Measurements from ENCODE around the gene RASSF10. TPM values are rescaled to one million over a fixed set of nuclear protein-coding genes. Genes with fewer than 3 reads are reported as not detected.

Gene RASSF10
- total RNA-seq, 1 donor from 2014 or later, result not detected

DNA sequence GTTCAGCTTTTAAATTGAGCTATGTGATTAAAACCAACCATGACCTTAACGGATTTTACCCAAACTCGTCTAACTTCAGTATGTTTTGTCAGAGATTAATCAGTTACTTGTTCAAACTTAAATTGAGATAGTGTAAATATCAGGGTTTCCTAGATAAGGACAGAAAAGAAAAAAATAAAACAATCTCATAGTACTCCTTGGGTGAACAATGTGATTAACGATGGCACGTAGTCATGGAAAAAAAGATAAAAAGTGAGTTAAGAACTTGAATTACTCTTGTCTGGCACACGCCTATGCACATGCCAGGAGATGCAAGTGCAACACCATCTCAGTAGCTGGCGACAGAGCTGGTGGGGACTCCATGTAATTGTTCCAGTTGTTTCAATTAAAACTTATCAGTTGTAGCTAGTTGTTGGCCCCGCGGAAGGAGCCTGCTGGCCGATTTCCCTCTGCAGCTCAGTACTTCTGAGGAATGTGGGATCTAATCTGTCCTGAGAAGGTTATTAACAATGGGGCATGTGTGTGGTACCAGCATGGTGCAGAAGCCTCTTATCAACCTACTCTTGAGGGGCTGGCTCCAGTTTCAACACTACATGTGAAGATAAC lies 3.0 kb downstream of the RASSF10 start:
- no peak overlapping the region for H3K27ac Mint-ChIP-seq (ENCODE audit: unreplicated experiment)
- H3K27me3 Mint-ChIP-seq (ENCODE audit: unreplicated experiment), result peaks cover 16% of the 10 kb centered on the region

DNA sequence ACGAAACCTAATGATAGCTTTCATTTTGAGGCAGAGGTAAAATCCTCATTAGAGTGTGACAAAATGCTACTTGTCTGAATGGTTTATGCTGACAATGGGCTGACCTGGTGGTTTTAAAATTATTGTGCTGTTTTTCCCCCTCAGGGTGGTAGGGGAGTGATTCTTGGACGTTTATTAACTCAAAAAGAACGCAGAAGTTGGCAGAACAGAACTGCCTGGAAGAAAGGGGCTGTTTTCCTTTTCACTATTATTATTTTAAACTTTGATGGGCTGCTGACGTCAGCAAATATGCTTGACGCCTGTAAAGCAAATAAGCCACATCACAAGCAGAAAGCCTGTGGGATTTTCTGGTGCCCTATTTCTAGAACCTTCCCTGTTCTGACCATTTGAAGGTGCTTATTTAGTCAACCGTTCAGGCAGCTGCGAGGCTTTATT lies 4.0 kb downstream of the RASSF10 start:
- Mint-ChIP-seq H3K36me3 (ENCODE audit: unreplicated experiment) (peaks cover 4% of the 10 kb centered on the region), H3K27me3 (ENCODE audit: unreplicated experiment) (peaks cover 16% of the 10 kb centered on the region), H3K9me3 (ENCODE audit: unreplicated experiment) (peaks cover 2% of the 10 kb centered on the region), H3K4me1 (ENCODE audit: low read depth, unreplicated experiment) (peaks cover 4% of the 10 kb centered on the region), H3K27ac (ENCODE audit: unreplicated experiment) (no peak overlapping the region), H3K4me3 (ENCODE audit: unreplicated experiment) (no peak overlapping the region)
- TF ChIP-seq, protein P1, sequence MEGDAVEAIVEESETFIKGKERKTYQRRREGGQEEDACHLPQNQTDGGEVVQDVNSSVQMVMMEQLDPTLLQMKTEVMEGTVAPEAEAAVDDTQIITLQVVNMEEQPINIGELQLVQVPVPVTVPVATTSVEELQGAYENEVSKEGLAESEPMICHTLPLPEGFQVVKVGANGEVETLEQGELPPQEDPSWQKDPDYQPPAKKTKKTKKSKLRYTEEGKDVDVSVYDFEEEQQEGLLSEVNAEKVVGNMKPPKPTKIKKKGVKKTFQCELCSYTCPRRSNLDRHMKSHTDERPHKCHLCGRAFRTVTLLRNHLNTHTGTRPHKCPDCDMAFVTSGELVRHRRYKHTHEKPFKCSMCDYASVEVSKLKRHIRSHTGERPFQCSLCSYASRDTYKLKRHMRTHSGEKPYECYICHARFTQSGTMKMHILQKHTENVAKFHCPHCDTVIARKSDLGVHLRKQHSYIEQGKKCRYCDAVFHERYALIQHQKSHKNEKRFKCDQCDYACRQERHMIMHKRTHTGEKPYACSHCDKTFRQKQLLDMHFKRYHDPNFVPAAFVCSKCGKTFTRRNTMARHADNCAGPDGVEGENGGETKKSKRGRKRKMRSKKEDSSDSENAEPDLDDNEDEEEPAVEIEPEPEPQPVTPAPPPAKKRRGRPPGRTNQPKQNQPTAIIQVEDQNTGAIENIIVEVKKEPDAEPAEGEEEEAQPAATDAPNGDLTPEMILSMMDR (IDR thresholded peaks at IDR 0.05; ENCODE audit: partially characterized antibody, unreplicated experiment), result no peak
- DNase-seq, result no peak

More for the DNA sequence above, 3.0 kb downstream of the RASSF10 start:
- peaks cover 4% of the 10 kb centered on the region for H3K36me3 Mint-ChIP-seq (ENCODE audit: unreplicated experiment)
- TF ChIP-seq, protein P1 (IDR thresholded peaks at IDR 0.05; ENCODE audit: partially characterized antibody, unreplicated experiment), result no peak
- H3K4me3 Mint-ChIP-seq (ENCODE audit: unreplicated experiment), result no peak overlapping the region
- H3K9me3 Mint-ChIP-seq (ENCODE audit: unreplicated experiment), result peaks cover 2% of the 10 kb centered on the region
- peaks cover 4% of the 10 kb centered on the region for H3K4me1 Mint-ChIP-seq (ENCODE audit: low read depth, unreplicated experiment)
- no peak for DNase-seq

DNA sequence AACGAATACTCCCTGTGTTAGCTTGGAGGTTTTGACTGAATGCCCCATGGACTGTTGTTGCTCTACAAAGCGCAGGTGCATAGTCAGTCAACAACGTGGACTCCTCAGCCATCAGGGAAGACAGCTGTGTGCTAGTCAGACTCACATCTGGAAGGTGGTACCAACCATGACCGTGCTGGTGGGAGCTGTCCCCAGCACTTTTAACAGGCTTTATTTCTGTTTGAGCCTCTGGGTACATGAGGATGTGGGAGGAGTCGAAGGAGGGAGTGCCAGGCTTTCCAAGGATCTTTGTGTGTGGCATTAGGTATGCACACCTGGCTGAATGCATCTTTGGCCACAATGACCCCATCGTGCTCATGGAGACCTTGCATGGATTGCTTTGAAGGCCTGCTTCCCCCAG lies 6.6 kb downstream of the RASSF10 start:
- TF ChIP-seq, protein P1 (IDR thresholded peaks at IDR 0.05; ENCODE audit: partially characterized antibody, unreplicated experiment), result no peak
- DNase-seq, result no peak
- Mint-ChIP-seq H3K4me3 (ENCODE audit: unreplicated experiment) (no peak overlapping the region), H3K27me3 (ENCODE audit: unreplicated experiment) (peaks cover 12% of the 10 kb centered on the region), H3K4me1 (ENCODE audit: low read depth, unreplicated experiment) (no peaks in the 10 kb centered on the region), H3K27ac (ENCODE audit: unreplicated experiment) (no peak overlapping the region), H3K9me3 (ENCODE audit: unreplicated experiment) (peaks cover 4% of the 10 kb centered on the region), H3K36me3 (ENCODE audit: unreplicated experiment) (peaks cover 4% of the 10 kb centered on the region)

DNA sequence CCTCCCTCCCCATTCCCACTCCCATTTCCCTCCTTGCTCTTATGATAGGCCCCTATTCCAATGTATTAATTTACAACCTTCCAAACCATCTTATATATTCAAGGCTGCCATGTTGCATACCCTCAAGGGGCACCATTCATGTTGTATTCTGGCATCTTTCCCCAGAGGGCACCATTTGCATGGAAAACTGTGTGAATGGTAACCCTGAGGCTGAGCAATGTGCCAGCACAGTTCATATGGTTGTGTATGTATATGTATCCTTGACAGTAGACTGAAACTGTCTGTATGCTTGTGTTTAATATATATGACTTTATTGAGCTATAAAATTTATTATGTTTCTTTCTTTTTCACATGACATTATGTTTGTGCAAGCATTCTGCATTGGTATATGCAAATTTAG lies 7.3 kb downstream of the RASSF10 start:
- Mint-ChIP-seq H3K9me3 (ENCODE audit: unreplicated experiment) (peaks cover 3% of the 10 kb centered on the region), H3K27me3 (ENCODE audit: unreplicated experiment) (peaks cover 7% of the 10 kb centered on the region), H3K36me3 (ENCODE audit: unreplicated experiment) (no peaks in the 10 kb centered on the region), H3K4me3 (ENCODE audit: unreplicated experiment) (no peak overlapping the region), H3K4me1 (ENCODE audit: low read depth, unreplicated experiment) (no peaks in the 10 kb centered on the region), H3K27ac (ENCODE audit: unreplicated experiment) (no peak overlapping the region)
- DNase-seq, result no peak
- TF ChIP-seq, protein P1 (IDR thresholded peaks at IDR 0.05; ENCODE audit: partially characterized antibody, unreplicated experiment), result no peak

DNA sequence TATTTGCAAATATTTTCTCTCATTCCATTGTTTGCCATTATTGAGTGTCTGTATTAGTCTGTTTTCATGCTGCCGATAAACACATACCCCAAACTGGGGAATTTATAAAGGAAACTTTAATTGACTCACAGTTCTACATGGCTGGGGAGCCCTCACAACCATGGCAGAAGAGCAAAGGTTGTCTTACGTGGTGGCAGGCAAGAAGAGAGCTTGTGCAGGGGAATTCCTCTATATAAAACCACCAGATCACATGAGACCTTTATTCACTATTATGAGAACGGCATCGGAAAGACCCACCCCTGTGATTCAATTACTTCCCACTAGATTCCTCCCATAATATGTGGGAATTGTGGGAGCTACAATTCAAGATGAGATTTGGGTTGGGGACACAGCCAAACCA lies 10.2 kb downstream of the RASSF10 start:
- H3K9me3 Mint-ChIP-seq (ENCODE audit: unreplicated experiment), result peaks cover 2% of the 10 kb centered on the region
- H3K4me3 Mint-ChIP-seq (ENCODE audit: unreplicated experiment), result no peak overlapping the region
- no peaks in the 10 kb centered on the region for H3K27me3 Mint-ChIP-seq (ENCODE audit: unreplicated experiment)
- no peak overlapping the region for H3K27ac Mint-ChIP-seq (ENCODE audit: unreplicated experiment)
- H3K36me3 Mint-ChIP-seq (ENCODE audit: unreplicated experiment), result no peaks in the 10 kb centered on the region
- H3K4me1 Mint-ChIP-seq (ENCODE audit: low read depth, unreplicated experiment), result no peaks in the 10 kb centered on the region
- TF ChIP-seq, protein P1 (IDR thresholded peaks at IDR 0.05; ENCODE audit: partially characterized antibody, unreplicated experiment), result no peak
- no peak for DNase-seq

Data from glutamatergic neuron (in vitro differentiated cells).